ENCODE measurements around the gene TACC2.

DNA sequence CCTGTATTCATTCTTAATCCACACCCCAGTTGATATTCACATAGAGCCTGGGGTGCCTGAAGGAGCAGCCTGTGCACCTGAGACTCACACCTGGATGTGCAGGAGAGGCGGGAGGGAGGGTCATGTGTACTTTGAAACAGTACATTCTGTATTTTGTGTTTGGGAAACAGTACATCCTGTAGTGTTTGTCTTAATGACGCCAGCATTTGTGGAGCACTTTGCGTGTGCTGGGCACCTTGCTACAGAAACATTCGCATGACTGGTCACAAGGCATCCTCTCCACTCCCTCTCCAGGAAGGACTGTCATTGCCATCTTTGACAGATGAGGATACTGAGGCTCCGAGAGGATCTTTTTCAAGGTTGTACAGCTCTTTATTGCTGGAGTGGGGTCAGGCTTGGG, 132.1 kb downstream of the TACC2 start:
- no peak for TF ChIP-seq POLR2A (IDR thresholded peaks at IDR 0.05)
- TF ChIP-seq, protein P1, sequence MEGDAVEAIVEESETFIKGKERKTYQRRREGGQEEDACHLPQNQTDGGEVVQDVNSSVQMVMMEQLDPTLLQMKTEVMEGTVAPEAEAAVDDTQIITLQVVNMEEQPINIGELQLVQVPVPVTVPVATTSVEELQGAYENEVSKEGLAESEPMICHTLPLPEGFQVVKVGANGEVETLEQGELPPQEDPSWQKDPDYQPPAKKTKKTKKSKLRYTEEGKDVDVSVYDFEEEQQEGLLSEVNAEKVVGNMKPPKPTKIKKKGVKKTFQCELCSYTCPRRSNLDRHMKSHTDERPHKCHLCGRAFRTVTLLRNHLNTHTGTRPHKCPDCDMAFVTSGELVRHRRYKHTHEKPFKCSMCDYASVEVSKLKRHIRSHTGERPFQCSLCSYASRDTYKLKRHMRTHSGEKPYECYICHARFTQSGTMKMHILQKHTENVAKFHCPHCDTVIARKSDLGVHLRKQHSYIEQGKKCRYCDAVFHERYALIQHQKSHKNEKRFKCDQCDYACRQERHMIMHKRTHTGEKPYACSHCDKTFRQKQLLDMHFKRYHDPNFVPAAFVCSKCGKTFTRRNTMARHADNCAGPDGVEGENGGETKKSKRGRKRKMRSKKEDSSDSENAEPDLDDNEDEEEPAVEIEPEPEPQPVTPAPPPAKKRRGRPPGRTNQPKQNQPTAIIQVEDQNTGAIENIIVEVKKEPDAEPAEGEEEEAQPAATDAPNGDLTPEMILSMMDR (IDR thresholded peaks at IDR 0.05) = no peak

Measured in gastroesophageal sphincter (tissue), 3 donors.